ENCODE data around the gene TMEM212.
"Not testable (repeated sequence)": the region's sequence is repeated elsewhere in the genome, so short reads cannot be mapped to it uniquely, and the experiment has no call there.

The TMEM212 gene

GRCh38 chr3:171813278-171813896 lies 29.8 kb upstream of the TMEM212 start:
- no peak for DNase-seq (ENCODE audit: low read depth)

- no peak for DNase-seq (ENCODE audit: low read depth)
Observed at GRCh38 chr3:171813897-171814460, 29.2 kb upstream of the TMEM212 start.

GRCh38 chr3:171814662-171815061 lies 28.5 kb upstream of the TMEM212 start:
- not testable (repeated sequence) for DNase-seq (ENCODE audit: low read depth)

- DNase-seq (ENCODE audit: low read depth): no peak
Observed at GRCh38 chr3:171815973-171816595, 27.1 kb upstream of the TMEM212 start.

GRCh38 chr3:171817074-171817800 lies 25.9 kb upstream of the TMEM212 start:
- DNase-seq (ENCODE audit: low read depth): no peak

GRCh38 chr3:171821044-171821443 lies 22.1 kb upstream of the TMEM212 start:
- DNase-seq (ENCODE audit: low read depth): no peak

GRCh38 chr3:171821778-171822358 lies 21.3 kb upstream of the TMEM212 start:
- DNase-seq (ENCODE audit: low read depth): no peak

GRCh38 chr3:171822431-171823106 lies 20.6 kb upstream of the TMEM212 start:
- no peak for DNase-seq (ENCODE audit: low read depth)

GRCh38 chr3:171824116-171824515 lies 19.0 kb upstream of the TMEM212 start:
- DNase-seq (ENCODE audit: low read depth): no peak

- DNase-seq (ENCODE audit: low read depth): no peak
Observed at GRCh38 chr3:171824824-171825221, 18.3 kb upstream of the TMEM212 start.

- DNase-seq (ENCODE audit: low read depth): no peak
Observed at GRCh38 chr3:171825222-171825828, 17.8 kb upstream of the TMEM212 start.

GRCh38 chr3:171827385-171827784 lies 15.8 kb upstream of the TMEM212 start:
- DNase-seq (ENCODE audit: low read depth): no peak

- DNase-seq (ENCODE audit: low read depth): no peak
Observed at GRCh38 chr3:171827836-171828458, 15.2 kb upstream of the TMEM212 start.

GRCh38 chr3:171828902-171829770 lies 14.0 kb upstream of the TMEM212 start:
- DNase-seq (ENCODE audit: low read depth): no peak

- DNase-seq (ENCODE audit: low read depth): no peak
Observed at GRCh38 chr3:171829841-171830517, 13.2 kb upstream of the TMEM212 start.

- no peak for DNase-seq (ENCODE audit: low read depth)
Observed at GRCh38 chr3:171830518-171830875, 12.7 kb upstream of the TMEM212 start.

GRCh38 chr3:171831936-171832335 lies 11.2 kb upstream of the TMEM212 start:
- no peak for DNase-seq (ENCODE audit: low read depth)

- no peak for DNase-seq (ENCODE audit: low read depth)
Observed at GRCh38 chr3:171832989-171833388, 10.2 kb upstream of the TMEM212 start.

GRCh38 chr3:171833789-171834460 lies 9.2 kb upstream of the TMEM212 start:
- no peak for DNase-seq (ENCODE audit: low read depth)

Measured in stimulated activated CD8-positive, alpha-beta memory T cell treated with anti-CD3 and anti-CD28 coated beads, Interleukin-4, amount 100 ng/mL, for 24 hours (primary cell).